Measurements from ENCODE around the gene MATR3. TPM values are rescaled to one million over a fixed set of nuclear protein-coding genes. Genes with fewer than 3 reads are reported as not detected.

MATR3 gene
- total and polyA plus RNA-seq, 4 donors = 38.4 to 111 (median 69.7) TPM

DNA sequence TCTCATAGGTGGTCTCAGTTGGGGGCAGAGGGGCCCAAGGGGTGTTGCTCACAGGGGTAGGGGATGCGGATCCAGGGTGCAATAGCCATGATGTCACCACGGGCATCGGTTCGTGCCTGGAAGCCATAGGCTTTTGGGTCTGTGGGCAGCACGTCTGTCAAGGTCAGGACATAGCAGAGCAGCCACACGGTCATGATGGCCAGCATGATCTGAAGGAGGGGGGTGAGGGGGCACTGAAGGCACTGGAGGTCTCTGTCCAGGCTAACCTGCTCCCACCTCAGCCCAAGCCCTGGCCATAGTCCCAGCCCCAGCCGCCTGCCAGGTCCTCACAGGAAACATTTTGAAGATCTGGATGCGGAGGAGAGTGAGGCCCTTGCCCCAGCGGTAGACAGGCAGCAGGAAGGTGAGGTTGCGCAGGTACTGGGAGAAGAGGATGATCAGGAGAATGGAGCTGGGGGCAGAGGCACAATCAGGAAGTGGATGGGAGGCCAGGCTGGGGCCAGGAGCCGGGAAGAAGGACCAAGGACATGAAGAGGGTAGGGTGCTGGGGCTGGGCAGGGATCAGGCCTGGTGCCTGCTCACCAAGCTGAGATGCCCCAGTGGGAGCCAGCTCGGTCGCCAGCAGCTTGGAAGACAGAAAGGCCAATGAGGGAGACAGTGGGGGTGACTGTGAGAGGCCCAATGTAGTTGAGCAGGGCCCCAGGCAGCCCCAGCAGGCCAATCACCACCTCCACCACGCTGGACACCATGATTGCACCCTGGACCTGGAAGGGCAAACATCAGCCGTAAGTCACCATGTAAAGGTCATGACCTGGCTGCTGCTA lies 86.3 kb downstream of the MATR3 start:
- Histone ChIP-seq H3K27me3 (ENCODE audit: control insufficient read depth in 4 of 4, insufficient read depth in 4 of 4, low read length in 3 of 4) (no peaks in the 10 kb centered on the region), H3K27ac (ENCODE audit: low read depth in 1 of 2, low read length in 2 of 2) (no peak overlapping the region), H3K4me3 (ENCODE audit: low read depth in 1 of 3, low read length in 3 of 3) (no peak overlapping the region), H3K36me3 (ENCODE audit: control insufficient read depth in 4 of 4, insufficient read depth in 3 of 4, low read depth in 1 of 4, low read length in 3 of 4) (peaks cover 0 to 14% (median 10%) of the 10 kb centered on the region in 4 donors), H3K4me1 (ENCODE audit: control insufficient read depth in 4 of 4, insufficient read depth in 4 of 4, low read length in 3 of 4) (peaks cover 13 to 29% (median 24%) of the 10 kb centered on the region in 4 donors), H3K9me3 (ENCODE audit: control insufficient read depth in 4 of 4, low read length in 3 of 4) (no peaks in the 10 kb centered on the region), H3K9ac (ENCODE audit: low read depth in 1 of 2, low read length in 2 of 2) (no peak overlapping the region)
- TF ChIP-seq FOXA2 (IDR thresholded peaks at IDR 0.05) = no peak
- no peak for TF ChIP-seq TAF1 (conservative IDR thresholded peaks at IDR 0.05)
- TF ChIP-seq, protein P1, sequence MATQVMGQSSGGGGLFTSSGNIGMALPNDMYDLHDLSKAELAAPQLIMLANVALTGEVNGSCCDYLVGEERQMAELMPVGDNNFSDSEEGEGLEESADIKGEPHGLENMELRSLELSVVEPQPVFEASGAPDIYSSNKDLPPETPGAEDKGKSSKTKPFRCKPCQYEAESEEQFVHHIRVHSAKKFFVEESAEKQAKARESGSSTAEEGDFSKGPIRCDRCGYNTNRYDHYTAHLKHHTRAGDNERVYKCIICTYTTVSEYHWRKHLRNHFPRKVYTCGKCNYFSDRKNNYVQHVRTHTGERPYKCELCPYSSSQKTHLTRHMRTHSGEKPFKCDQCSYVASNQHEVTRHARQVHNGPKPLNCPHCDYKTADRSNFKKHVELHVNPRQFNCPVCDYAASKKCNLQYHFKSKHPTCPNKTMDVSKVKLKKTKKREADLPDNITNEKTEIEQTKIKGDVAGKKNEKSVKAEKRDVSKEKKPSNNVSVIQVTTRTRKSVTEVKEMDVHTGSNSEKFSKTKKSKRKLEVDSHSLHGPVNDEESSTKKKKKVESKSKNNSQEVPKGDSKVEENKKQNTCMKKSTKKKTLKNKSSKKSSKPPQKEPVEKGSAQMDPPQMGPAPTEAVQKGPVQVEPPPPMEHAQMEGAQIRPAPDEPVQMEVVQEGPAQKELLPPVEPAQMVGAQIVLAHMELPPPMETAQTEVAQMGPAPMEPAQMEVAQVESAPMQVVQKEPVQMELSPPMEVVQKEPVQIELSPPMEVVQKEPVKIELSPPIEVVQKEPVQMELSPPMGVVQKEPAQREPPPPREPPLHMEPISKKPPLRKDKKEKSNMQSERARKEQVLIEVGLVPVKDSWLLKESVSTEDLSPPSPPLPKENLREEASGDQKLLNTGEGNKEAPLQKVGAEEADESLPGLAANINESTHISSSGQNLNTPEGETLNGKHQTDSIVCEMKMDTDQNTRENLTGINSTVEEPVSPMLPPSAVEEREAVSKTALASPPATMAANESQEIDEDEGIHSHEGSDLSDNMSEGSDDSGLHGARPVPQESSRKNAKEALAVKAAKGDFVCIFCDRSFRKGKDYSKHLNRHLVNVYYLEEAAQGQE (IDR thresholded peaks at IDR 0.05) = no peak
- TF ChIP-seq NR2F2 (IDR thresholded peaks at IDR 0.05) = no peak
- DNase-seq (ENCODE audit: low spot score) = no peak
- WGBS = 89% methylated on average over 15 of the region's 15 CpGs

Small RNAs within 50 kb of the gene (small RNA-seq; reads per million reads assigned to genes)
- gene RNA5SP195 (not detected), gene SNORA74A (3.2 reads per million, percentile 90 among the genes with 10 or more reads in this experiment), gene SNORA74D (8.1 reads per million, percentile 94 among the genes with 10 or more reads in this experiment)

Other genes with a start within 250 kb of the MATR3 start
- gene SIL1, start 95.4 kb upstream of the MATR3 start, total RNA-seq = 10 to 100 TPM; 38.1 to 69.5 TPM
- 10 to 100 TPM; 82.8 to 95.1 TPM for gene SIL1, start 95.4 kb upstream of the MATR3 start, polyA plus RNA-seq
- 10 to 100 TPM; 41.5 to 42.2 TPM for gene PAIP2, start 48.1 kb downstream of the MATR3 start, total RNA-seq
- gene PAIP2, start 48.1 kb downstream of the MATR3 start, polyA plus RNA-seq = 10 to 100 TPM; 47.9 to 63.2 TPM
- gene SLC23A1, start 89.6 kb downstream of the MATR3 start, total RNA-seq = 10 to 100 TPM in 1 of 2 donors, 1 to 10 TPM in 1; 10.0 to 17.5 TPM
- gene SLC23A1, start 89.6 kb downstream of the MATR3 start, polyA plus RNA-seq = 10 to 100 TPM; 17.3 to 18.0 TPM
- 1 to 10 TPM; 1.8 TPM for gene MZB1, start 96.2 kb downstream of the MATR3 start, total RNA-seq
- gene MZB1, start 96.2 kb downstream of the MATR3 start, polyA plus RNA-seq = 10 to 100 TPM in 1 of 2 donors, 1 to 10 TPM in 1; 1.8 to 23.7 TPM
- gene PROB1, start 101.4 kb downstream of the MATR3 start, total RNA-seq = under 1 TPM; 0.28 to 0.67 TPM
- under 1 TPM; 0.04 to 0.39 TPM for gene PROB1, start 101.4 kb downstream of the MATR3 start, polyA plus RNA-seq
- gene SPATA24, start 110.3 kb downstream of the MATR3 start, total RNA-seq = 1 to 10 TPM; 1.8 to 2.4 TPM
- 1 to 10 TPM; 2.7 TPM for gene SPATA24, start 110.3 kb downstream of the MATR3 start, polyA plus RNA-seq
- gene DNAJC18, start 145.8 kb downstream of the MATR3 start, total RNA-seq = 1 to 10 TPM in 1 of 2 donors, under 1 TPM in 1; 0.92 to 1.8 TPM
- under 1 TPM; 0.66 to 0.74 TPM for gene DNAJC18, start 145.8 kb downstream of the MATR3 start, polyA plus RNA-seq
- gene ECSCR, start 169.0 kb downstream of the MATR3 start, total RNA-seq = 1 to 10 TPM; 3.4 to 3.6 TPM
- gene ECSCR, start 169.0 kb downstream of the MATR3 start, polyA plus RNA-seq = 1 to 10 TPM; 3.2 to 4.9 TPM
- gene SMIM33, start 177.3 kb downstream of the MATR3 start, total RNA-seq = under 1 TPM in 1 of 2 donors, not detected in 1; 0.05 TPM
- gene SMIM33, start 177.3 kb downstream of the MATR3 start, polyA plus RNA-seq = not detected
- 10 to 100 TPM; 10.1 to 13.6 TPM for gene STING1, start 189.0 kb downstream of the MATR3 start, total RNA-seq
- gene STING1, start 189.0 kb downstream of the MATR3 start, polyA plus RNA-seq = 10 to 100 TPM in 1 of 2 donors, 1 to 10 TPM in 1; 6.3 to 10.4 TPM

Data from liver (tissue), 10 donors.